Esophagus squamous epithelium (tissue), 4 donors: ENCODE results near the gene ADPRHL1.

ENCODE experiments used
- POLR2A ChIP-seq, 4 donors: fragments of 450-650 bp; IDR thresholded peaks; one replicate each; pipeline ENCODE4 v1.6.1; 2017; ENCODE audit warnings: antibody characterized with exemption in 4 of 4, mild to moderate bottlenecking in 4 of 4, moderate library complexity in 3 of 4
- TF ChIP-seq, protein P1 (sequence below), 6 experiments: fragments of 450-650 bp in 4 of 6; fragments of 200-600 bp in 2 of 6; sonication (generic) in 2 of 6; IDR thresholded peaks; one replicate each; pipeline ENCODE4 v1.5.1; 2016 to 2019; ENCODE audit warnings: antibody characterized with exemption in 6 of 6, mild to moderate bottlenecking in 4 of 6, moderate library complexity in 4 of 6

DNA sequence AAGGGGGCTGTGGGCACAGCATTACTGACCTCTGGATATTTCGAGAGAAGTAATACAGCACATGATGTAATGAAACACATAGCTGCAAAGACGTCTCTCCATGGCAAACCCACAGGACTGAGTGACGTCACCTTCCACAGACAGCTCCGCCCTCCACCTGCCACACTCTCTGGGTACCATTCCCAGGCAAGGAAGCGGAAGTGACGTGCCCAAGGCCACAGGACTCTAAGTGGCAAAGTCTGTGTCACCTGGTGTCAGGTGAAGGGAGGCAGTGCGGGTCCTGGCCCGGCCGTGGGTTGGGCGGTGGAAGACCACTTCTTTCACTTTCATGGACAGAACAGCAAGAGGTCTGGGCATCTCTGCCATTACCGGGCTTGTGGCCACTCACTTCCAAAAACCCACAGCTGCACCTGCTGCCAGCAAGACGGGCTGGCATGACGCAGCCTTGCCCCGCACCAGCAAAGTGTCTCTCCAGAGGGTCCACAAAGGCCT lies 6.8 kb upstream of the ADPRHL1 start:
- TF ChIP-seq, protein P1, sequence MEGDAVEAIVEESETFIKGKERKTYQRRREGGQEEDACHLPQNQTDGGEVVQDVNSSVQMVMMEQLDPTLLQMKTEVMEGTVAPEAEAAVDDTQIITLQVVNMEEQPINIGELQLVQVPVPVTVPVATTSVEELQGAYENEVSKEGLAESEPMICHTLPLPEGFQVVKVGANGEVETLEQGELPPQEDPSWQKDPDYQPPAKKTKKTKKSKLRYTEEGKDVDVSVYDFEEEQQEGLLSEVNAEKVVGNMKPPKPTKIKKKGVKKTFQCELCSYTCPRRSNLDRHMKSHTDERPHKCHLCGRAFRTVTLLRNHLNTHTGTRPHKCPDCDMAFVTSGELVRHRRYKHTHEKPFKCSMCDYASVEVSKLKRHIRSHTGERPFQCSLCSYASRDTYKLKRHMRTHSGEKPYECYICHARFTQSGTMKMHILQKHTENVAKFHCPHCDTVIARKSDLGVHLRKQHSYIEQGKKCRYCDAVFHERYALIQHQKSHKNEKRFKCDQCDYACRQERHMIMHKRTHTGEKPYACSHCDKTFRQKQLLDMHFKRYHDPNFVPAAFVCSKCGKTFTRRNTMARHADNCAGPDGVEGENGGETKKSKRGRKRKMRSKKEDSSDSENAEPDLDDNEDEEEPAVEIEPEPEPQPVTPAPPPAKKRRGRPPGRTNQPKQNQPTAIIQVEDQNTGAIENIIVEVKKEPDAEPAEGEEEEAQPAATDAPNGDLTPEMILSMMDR (IDR thresholded peaks at IDR 0.05), result no peak
- no peak for TF ChIP-seq POLR2A (IDR thresholded peaks at IDR 0.05)
